H9 (cell line): ENCODE measurements around the gene SPRN. TPM values are rescaled to one million over a fixed set of nuclear protein-coding genes. Genes with fewer than 3 reads are reported as not detected.

ENCODE experiments used
- DNase-seq: peaks from one replicate; pipeline ENCODE4 v3.0.0-alpha.2; 2017
- H2AFZ ChIP-seq: one replicate; pipeline ENCODE4 v1.6.1; 2013; ENCODE audit warnings: mild to moderate bottlenecking, low read length, control low read depth, moderate library complexity
- H2AK5ac ChIP-seq: 2 replicates; pipeline ENCODE4 v1.6.1; 2013; ENCODE audit warnings: low read length, control low read depth, mixed read lengths; ENCODE audit not compliant: insufficient read length
- H2BK120ac ChIP-seq: one replicate; pipeline ENCODE4 v1.6.1; 2013; ENCODE audit warnings: low read depth, mild to moderate bottlenecking, low read length, control low read depth, inconsistent platforms; ENCODE audit not compliant: poor library complexity, severe bottlenecking
- H2BK12ac ChIP-seq: 2 replicates; pipeline ENCODE4 v1.6.1; 2013; ENCODE audit warnings: low read length, control low read depth, mixed read lengths, low read depth; ENCODE audit not compliant: insufficient read length
- H2BK15ac ChIP-seq: 2 replicates; pipeline ENCODE4 v1.6.1; 2013; ENCODE audit warnings: low read depth, low read length, control low read depth
- H2BK20ac ChIP-seq: one replicate; pipeline ENCODE4 v1.6.1; 2013; ENCODE audit warnings: low read depth, mild to moderate bottlenecking, low read length, control low read depth, inconsistent platforms; ENCODE audit not compliant: poor library complexity, severe bottlenecking
- H2BK5ac ChIP-seq: 2 replicates; pipeline ENCODE4 v1.6.1; 2013; ENCODE audit warnings: low read length, control low read depth, mixed read lengths; ENCODE audit not compliant: insufficient read length
- H3K14ac ChIP-seq: 2 replicates; pipeline ENCODE4 v1.6.1; 2013; ENCODE audit warnings: low read length, control low read depth; ENCODE audit not compliant: insufficient read depth
- H3K18ac ChIP-seq: 2 replicates; pipeline ENCODE4 v1.6.1; 2013; ENCODE audit warnings: low read depth, mild to moderate bottlenecking, mixed read lengths, low read length, control low read depth; ENCODE audit not compliant: insufficient read length
- H3K23ac ChIP-seq: 2 replicates; pipeline ENCODE4 v1.6.1; 2013; ENCODE audit warnings: low read length, control low read depth, mixed read lengths, low read depth; ENCODE audit not compliant: insufficient read length
- H3K23me2 ChIP-seq: 2 replicates; pipeline ENCODE4 v1.6.1; 2013; ENCODE audit warnings: low read depth, mild to moderate bottlenecking, mixed read lengths, low read length, control low read depth; ENCODE audit not compliant: insufficient read length, poor library complexity, severe bottlenecking
- H3K27ac ChIP-seq: 2 replicates; pipeline ENCODE4 v1.5.1; 2013; ENCODE audit warnings: low read length, control low read depth, mixed read lengths, low read depth; ENCODE audit not compliant: insufficient read length
- H3K27me3 ChIP-seq: 2 replicates; pipeline ENCODE4 v1.6.1; 2013; ENCODE audit warnings: low read length, control low read depth, inconsistent platforms; ENCODE audit not compliant: insufficient read depth
- H3K4ac ChIP-seq: 2 replicates; pipeline ENCODE4 v1.6.1; 2013; ENCODE audit warnings: low read depth, mild to moderate bottlenecking, control low read depth, inconsistent platforms, low read length, moderate library complexity
- H3K4me1 ChIP-seq: 2 replicates; pipeline ENCODE4 v1.6.1; 2013; ENCODE audit warnings: low read length, control low read depth, inconsistent platforms; ENCODE audit not compliant: insufficient read depth
- H3K4me2 ChIP-seq: 2 replicates; pipeline ENCODE4 v1.6.1; 2013; ENCODE audit warnings: low read length, control low read depth, mixed read lengths; ENCODE audit not compliant: insufficient read length, insufficient read depth
- H3K56ac ChIP-seq: 2 replicates; pipeline ENCODE4 v1.6.1; 2013; ENCODE audit warnings: low read depth, mild to moderate bottlenecking, mixed read lengths, low read length, control low read depth; ENCODE audit not compliant: insufficient read length
- H3K79me1 ChIP-seq: 2 replicates; pipeline ENCODE4 v1.6.1; 2013; ENCODE audit warnings: low read depth, mild to moderate bottlenecking, moderate library complexity, low read length, control low read depth, inconsistent platforms; ENCODE audit not compliant: insufficient read depth, poor library complexity, severe bottlenecking
- H3K79me2 ChIP-seq: 2 replicates; pipeline ENCODE4 v1.6.1; 2013; ENCODE audit warnings: low read length, control low read depth, inconsistent platforms; ENCODE audit not compliant: insufficient read depth
- H3K9ac ChIP-seq: 2 replicates; pipeline ENCODE4 v1.6.1; 2013; ENCODE audit warnings: low read length, control low read depth, mixed read lengths; ENCODE audit not compliant: insufficient read length; ENCODE audit errors: extremely low read depth
- H3K9me3 ChIP-seq: one replicate; pipeline ENCODE4 v1.6.1; 2013; ENCODE audit warnings: low read depth, low read length, inconsistent platforms; ENCODE audit not compliant: control insufficient read depth
- H3T11ph ChIP-seq: one replicate; pipeline ENCODE4 v1.6.1; 2013; ENCODE audit warnings: mild to moderate bottlenecking, low read length, control low read depth, inconsistent platforms
- H4K20me1 ChIP-seq: one replicate; pipeline ENCODE4 v1.6.1; 2013; ENCODE audit not compliant: control insufficient read depth, insufficient read length, insufficient read depth
- H4K5ac ChIP-seq: 2 replicates; pipeline ENCODE4 v1.6.1; 2013; ENCODE audit warnings: low read depth, mild to moderate bottlenecking, mixed read lengths, low read length, control low read depth; ENCODE audit not compliant: insufficient read length
- H4K8ac ChIP-seq: replicated peaks from 2 replicates; pipeline ENCODE4 v1.6.1; 2013; ENCODE audit warnings: low read length, control low read depth, mixed read lengths, low read depth; ENCODE audit not compliant: insufficient read length
- H4K91ac ChIP-seq: 2 replicates; pipeline ENCODE4 v1.6.1; 2013; ENCODE audit warnings: low read depth, mild to moderate bottlenecking, moderate library complexity, mixed read lengths, low read length, control low read depth; ENCODE audit not compliant: insufficient read length
- H3K27ac Mint-ChIP-seq, 3 experiments: 2 replicates in 2 of 3; 3 replicates in 1 of 3; pipeline ENCODE4 v1.8.0; 2020 to 2021; ENCODE audit warnings: mixed read lengths in 3 of 3, mild to moderate bottlenecking in 1 of 3, moderate library complexity in 1 of 3
- H3K27me3 Mint-ChIP-seq: 2 replicates; pipeline ENCODE4 v1.8.0; 2021; ENCODE audit warnings: low read depth, mild to moderate bottlenecking, moderate library complexity, mixed read lengths
- H3K36me3 Mint-ChIP-seq, 3 experiments: 2 replicates in 2 of 3; 3 replicates in 1 of 3; pipeline ENCODE4 v1.8.0; 2020 to 2021; ENCODE audit warnings: low read depth in 3 of 3, mixed read lengths in 3 of 3; ENCODE audit not compliant: insufficient read depth in 1 of 3
- H3K4me1 Mint-ChIP-seq, 2 experiments: 2 replicates each; pipeline ENCODE4 v1.8.0; 2020; ENCODE audit warnings: mixed read lengths in 2 of 2
- H3K4me3 Mint-ChIP-seq, 2 experiments: 2 replicates in 1 of 2; 3 replicates in 1 of 2; pipeline ENCODE4 v1.8.0; 2020 to 2021; ENCODE audit warnings: mild to moderate bottlenecking in 2 of 2, mixed read lengths in 2 of 2, moderate library complexity in 1 of 2
- H3K9me3 Mint-ChIP-seq, 2 experiments: 2 replicates in 1 of 2; 3 replicates in 1 of 2; pipeline ENCODE4 v1.8.0; 2020; ENCODE audit warnings: mild to moderate bottlenecking in 2 of 2, mixed read lengths in 2 of 2, moderate library complexity in 1 of 2
- CTCF ChIP-seq: fragments of 200-600 bp; sonication (generic); conservative IDR thresholded peaks from 3 replicates; pipeline ENCODE4 v1.8.0; 2021; ENCODE audit warnings: antibody characterized with exemption, mild to moderate bottlenecking
- WGBS: extraction: QIAGEN DNeasy Blood & Tissue Kit; methylation state at CpG from one replicate; pipeline ENCODE4 v1.1.7; 2013; ENCODE audit warnings: missing lambda C conversion rate, low lambda C conversion rate, mixed read lengths; ENCODE audit not compliant: insufficient read length; ENCODE audit errors: extremely low coverage; 5-methylcytosine and 5-hydroxymethylcytosine counted together
- total RNA-seq: library from RNA; stranded (reverse); gene quantifications from 2 replicates; pipeline ENCODE4 v1.2.1, GENCODE V29; 2021

The SPRN gene
- total RNA-seq, 1 experiment from 2014 or later, result 0.42 TPM

GRCh38 chr10:133445751-133446708 lies 21.6 kb upstream of the SPRN start:
- H2BK12ac ChIP-seq, result no peak overlapping the region
- no peak overlapping the region for H3K18ac ChIP-seq
- H2AFZ ChIP-seq, result no peak overlapping the region
- no CpG with 5 or more reads among the region's 80 CpGs for WGBS
- H3K27ac Mint-ChIP-seq, result no peak overlapping the region
- no peak overlapping the region for H3K9ac ChIP-seq
- no peak overlapping the region for H3K4me2 ChIP-seq
- no peaks in the 10 kb centered on the region for H3K23me2 ChIP-seq
- peaks cover 6% of the 10 kb centered on the region for H3K27me3 Mint-ChIP-seq
- no peak overlapping the region for H2BK120ac ChIP-seq
- no peak overlapping the region for H4K5ac ChIP-seq
- H3K27me3 ChIP-seq, result no peaks in the 10 kb centered on the region
- DNase-seq, result no peak
- H3K9me3 Mint-ChIP-seq, result peaks cover 81 to 91% of the 10 kb centered on the region in 2 experiments
- no peaks in the 10 kb centered on the region for H3K4me1 Mint-ChIP-seq
- no peak for TF ChIP-seq CTCF
- no peak overlapping the region for H2AK5ac ChIP-seq
- no peak overlapping the region for H3K27ac ChIP-seq
- no peak overlapping the region for H2BK5ac ChIP-seq
- H4K8ac ChIP-seq, result no peak overlapping the region
- no peak overlapping the region for H3K56ac ChIP-seq
- no peaks in the 10 kb centered on the region for H3K79me2 ChIP-seq
- H2BK15ac ChIP-seq, result no peak overlapping the region
- H2BK20ac ChIP-seq, result no peak overlapping the region
- H3K79me1 ChIP-seq, result no peaks in the 10 kb centered on the region
- no peak overlapping the region for H3K14ac ChIP-seq
- no peak overlapping the region for H3K4ac ChIP-seq
- no peaks in the 10 kb centered on the region for H3K4me1 ChIP-seq
- no peaks in the 10 kb centered on the region for H4K20me1 ChIP-seq
- H4K91ac ChIP-seq, result no peak overlapping the region
- H3T11ph ChIP-seq, result no peak overlapping the region
- no peak overlapping the region for H3K23ac ChIP-seq
- no peak overlapping the region; a peak in 1 of 5 replicates for H3K4me3 Mint-ChIP-seq
- H3K9me3 ChIP-seq, result peaks cover 77% of the 10 kb centered on the region
- peaks cover 14 to 37% (median 22%) of the 10 kb centered on the region in 3 experiments for H3K36me3 Mint-ChIP-seq
